HL-60 (cell line): Measurements from ENCODE around the gene CFAP97D2.

Source experiments
- GABPA ChIP-seq: IDR thresholded peaks from 2 replicates; pipeline ENCODE4 v1.6.1; 2012; ENCODE audit warnings: low read depth
- POLR2AphosphoS5 ChIP-seq: IDR thresholded peaks from 2 replicates; pipeline ENCODE4 v1.6.1; 2012; ENCODE audit warnings: low read depth
- REST ChIP-seq: IDR thresholded peaks from 2 replicates; pipeline ENCODE4 v1.6.1; 2012; ENCODE audit warnings: low read depth; ENCODE audit not compliant: insufficient replicate concordance
- SPI1 ChIP-seq: IDR thresholded peaks from 2 replicates; pipeline ENCODE4 v1.6.1; 2012; ENCODE audit warnings: low read depth, mild to moderate bottlenecking, borderline replicate concordance
- TF ChIP-seq, protein P1 (sequence below): IDR thresholded peaks from one replicate; pipeline ENCODE4 v1.5.1; 2011; ENCODE audit warnings: low read length, control low read depth, inconsistent platforms; ENCODE audit not compliant: insufficient read depth

DNA sequence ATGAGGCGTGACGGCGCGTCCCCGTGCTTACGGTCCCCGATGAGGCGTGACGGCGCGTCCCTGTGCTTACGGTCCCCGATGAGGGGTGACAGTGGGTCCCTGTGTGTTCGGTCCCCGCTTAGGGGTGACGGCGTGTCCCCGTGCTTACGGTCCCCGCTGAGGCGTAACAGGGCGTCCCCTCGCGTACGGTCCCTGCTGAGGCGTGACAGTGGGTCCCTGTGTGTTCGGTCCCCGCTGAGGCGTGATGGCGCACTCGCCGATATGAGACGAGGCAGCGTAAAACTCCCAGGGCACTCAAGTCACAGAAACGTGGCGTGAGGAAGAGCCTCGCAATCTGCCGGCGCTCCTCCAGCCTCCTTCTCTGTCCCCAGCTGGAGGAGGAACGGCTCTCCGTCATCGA is 20.9 kb downstream of the CFAP97D2 start:
- TF ChIP-seq, protein P1, sequence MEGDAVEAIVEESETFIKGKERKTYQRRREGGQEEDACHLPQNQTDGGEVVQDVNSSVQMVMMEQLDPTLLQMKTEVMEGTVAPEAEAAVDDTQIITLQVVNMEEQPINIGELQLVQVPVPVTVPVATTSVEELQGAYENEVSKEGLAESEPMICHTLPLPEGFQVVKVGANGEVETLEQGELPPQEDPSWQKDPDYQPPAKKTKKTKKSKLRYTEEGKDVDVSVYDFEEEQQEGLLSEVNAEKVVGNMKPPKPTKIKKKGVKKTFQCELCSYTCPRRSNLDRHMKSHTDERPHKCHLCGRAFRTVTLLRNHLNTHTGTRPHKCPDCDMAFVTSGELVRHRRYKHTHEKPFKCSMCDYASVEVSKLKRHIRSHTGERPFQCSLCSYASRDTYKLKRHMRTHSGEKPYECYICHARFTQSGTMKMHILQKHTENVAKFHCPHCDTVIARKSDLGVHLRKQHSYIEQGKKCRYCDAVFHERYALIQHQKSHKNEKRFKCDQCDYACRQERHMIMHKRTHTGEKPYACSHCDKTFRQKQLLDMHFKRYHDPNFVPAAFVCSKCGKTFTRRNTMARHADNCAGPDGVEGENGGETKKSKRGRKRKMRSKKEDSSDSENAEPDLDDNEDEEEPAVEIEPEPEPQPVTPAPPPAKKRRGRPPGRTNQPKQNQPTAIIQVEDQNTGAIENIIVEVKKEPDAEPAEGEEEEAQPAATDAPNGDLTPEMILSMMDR: no peak
- TF ChIP-seq POLR2AphosphoS5: no peak
- no peak for TF ChIP-seq REST
- TF ChIP-seq GABPA: no peak
- no peak for TF ChIP-seq SPI1
